HCT116 (cell line): ENCODE data around the gene CTRB2. TPM values are rescaled to one million over a fixed set of nuclear protein-coding genes. Genes with fewer than 3 reads are reported as not detected.

ENCODE experiments used
- ATAC-seq: fragments of 200-7000 bp; cut with Tn5 transposase; 2 replicates; pipeline ENCODE4 v1.9.1; 2020; ENCODE audit warnings: mild to moderate bottlenecking, moderate library complexity
- BruUV-seq: library from RNA; stranded (reverse); fragments of 400-500 nt; replicated peaks from 2 replicates; lab custom pipeline; 2021; lab: Mats Ljungman, UMichigan
- CTCF ChIA-PET: fragments of 300-600 bp; sonication (Branson Sonifier 250); formaldehyde crosslinking; loops from one replicate; lab custom pipeline; 2021; ENCODE audit warnings: antibody characterized with exemption; lab: Charles Lee
- POLR2A ChIA-PET: fragments of 300-600, 350-600 bp; sonication (Branson Sonifier 250); formaldehyde crosslinking; loops from one replicate; lab custom pipeline; 2021; ENCODE audit warnings: antibody characterized with exemption; lab: Charles Lee
- RAD21 ChIA-PET, 2 experiments: fragments of 300-600 bp; sonication (Branson Sonifier 250); formaldehyde crosslinking; loops; one replicate each; lab custom pipeline; 2023; ENCODE audit warnings: low total read pairs in 2 of 2; ENCODE audit not compliant: uncharacterized antibody in 2 of 2, unreplicated experiment in 2 of 2, low non-redundant PET in 1 of 2; lab: Charles Lee
- DNase-seq: peaks from one replicate; pipeline ENCODE4 v3.0.0-alpha.2; 2010; ENCODE audit warnings: low read depth, low spot score
- H2AFZ ChIP-seq: fragments of 200-600 bp; shearing (Covaris generic), sonication (generic); 2 replicates; pipeline ENCODE4 v1.6.1; 2017; ENCODE audit warnings: low read depth, mixed run types, mixed read lengths, antibody characterized with exemption, low read length; ENCODE audit not compliant: poor library complexity, severe bottlenecking
- H3K27ac ChIP-seq: 2 replicates; pipeline ENCODE4 v1.5.1; 2012; ENCODE audit warnings: low read depth, low read length
- H3K27me3 ChIP-seq: fragments of 200-600 bp; sonication (generic); 2 replicates; pipeline ENCODE4 v1.6.1; 2016; ENCODE audit warnings: mixed run types, low read length, mixed read lengths; ENCODE audit not compliant: insufficient read depth
- H3K36me3 ChIP-seq, 2 experiments: fragments of 200-500 bp in 1 of 2; fragments of 200-600 bp in 1 of 2; sonication (Bioruptor generic) in 1 of 2; sonication (generic) in 1 of 2; 2 replicates each; pipeline versions ENCODE4 v1.5.1 to v1.6.1; 2014 to 2016; ENCODE audit warnings: low read length in 2 of 2, inconsistent platforms in 1 of 2, mixed read lengths in 1 of 2, mixed run types in 1 of 2; ENCODE audit not compliant: insufficient read depth in 2 of 2, control insufficient read depth in 1 of 2
- H3K4me1 ChIP-seq, 2 experiments: fragments of 200-600 bp in 1 of 2; sonication (generic) in 1 of 2; 2 replicates each; pipeline versions ENCODE4 v1.5.1 to v1.6.1; 2012 to 2017; ENCODE audit warnings: low read length in 2 of 2, inconsistent platforms in 1 of 2, mild to moderate bottlenecking in 1 of 2, mixed read lengths in 1 of 2, mixed run types in 1 of 2, moderate library complexity in 1 of 2; ENCODE audit not compliant: insufficient read depth in 2 of 2, control insufficient read depth in 1 of 2
- H3K4me2 ChIP-seq: fragments of 200-600 bp; sonication (generic); 2 replicates; pipeline ENCODE4 v1.6.1; 2017; ENCODE audit warnings: mixed run types, low read length, mixed read lengths
- H3K4me3 ChIP-seq, 2 experiments: fragments of 200-600 bp in 1 of 2; sonication (generic) in 1 of 2; replicated peaks in 1 of 2; 2 replicates each; pipeline ENCODE4 v1.5.1; 2011 to 2016; ENCODE audit warnings: low read length in 2 of 2, control low read depth in 1 of 2, low read depth in 1 of 2, mild to moderate bottlenecking in 1 of 2, mixed read lengths in 1 of 2, mixed run types in 1 of 2
- H3K79me2 ChIP-seq: fragments of 200-600 bp; sonication (generic); 2 replicates; pipeline ENCODE4 v1.6.1; 2017; ENCODE audit warnings: mild to moderate bottlenecking, mixed run types, low read length, moderate library complexity, mixed read lengths; ENCODE audit not compliant: insufficient read depth
- H3K9ac ChIP-seq: fragments of 200-600 bp; sonication (generic); 2 replicates; pipeline ENCODE4 v1.6.1; 2016; ENCODE audit warnings: low read length, mixed read lengths
- H3K9me2 ChIP-seq: fragments of 200-600 bp; sonication (generic), shearing (Covaris generic); 2 replicates; pipeline ENCODE4 v1.6.1; 2017; ENCODE audit warnings: mixed run types, mild to moderate bottlenecking, moderate library complexity; ENCODE audit not compliant: insufficient read depth
- H3K9me3 ChIP-seq, 2 experiments: fragments of 200-500 bp in 1 of 2; fragments of 200-600 bp in 1 of 2; sonication (Bioruptor generic) in 1 of 2; sonication (generic) in 1 of 2; 2 replicates each; pipeline ENCODE4 v1.6.1; 2014 to 2017; ENCODE audit warnings: low read length in 2 of 2, mixed read lengths in 2 of 2, inconsistent platforms in 1 of 2, low read depth in 1 of 2, mild to moderate bottlenecking in 1 of 2, mixed run types in 1 of 2, moderate library complexity in 1 of 2; ENCODE audit not compliant: control insufficient read depth in 1 of 2, insufficient read depth in 1 of 2
- H4K20me1 ChIP-seq: fragments of 200-600 bp; sonication (generic), shearing (Covaris generic); 2 replicates; pipeline ENCODE4 v1.6.1; 2017; ENCODE audit warnings: mixed run types, mild to moderate bottlenecking, moderate library complexity; ENCODE audit not compliant: insufficient read depth
- ATF3 ChIP-seq: IDR thresholded peaks from 2 replicates; pipeline ENCODE4 v1.6.1; 2012
- CBX3 ChIP-seq: IDR thresholded peaks from 2 replicates; pipeline ENCODE4 v1.6.1; 2012; ENCODE audit warnings: low read depth
- CEBPB ChIP-seq: IDR thresholded peaks from 2 replicates; pipeline ENCODE4 v1.6.1; 2012; ENCODE audit warnings: low read depth
- CTCF ChIP-seq, 3 experiments: fragments of 200-600 bp in 1 of 3; sonication (generic) in 1 of 3; IDR thresholded peaks in 2 of 3; conservative IDR thresholded peaks in 1 of 3; 2 replicates each; pipeline ENCODE4 v1.5.1; 2012 to 2017; ENCODE audit warnings: low read depth in 2 of 3, low read length in 2 of 3, antibody characterized with exemption in 1 of 3, borderline replicate concordance in 1 of 3, control low read depth in 1 of 3, mild to moderate bottlenecking in 1 of 3, mixed read lengths in 1 of 3, mixed run types in 1 of 3, moderate library complexity in 1 of 3; ENCODE audit not compliant: insufficient read depth in 1 of 3
- EGR1 ChIP-seq: IDR thresholded peaks from 2 replicates; pipeline ENCODE4 v1.6.1; 2012; ENCODE audit warnings: low read depth
- ELF1 ChIP-seq: IDR thresholded peaks from 2 replicates; pipeline ENCODE4 v1.6.1; 2012; ENCODE audit warnings: low read depth, borderline replicate concordance
- EZH2phosphoT487 ChIP-seq: fragments of 200-600 bp; IDR thresholded peaks from 2 replicates; pipeline ENCODE4 v1.6.1; 2018; ENCODE audit warnings: antibody characterized with exemption, borderline replicate concordance
- FOSL1 ChIP-seq: IDR thresholded peaks from 2 replicates; pipeline ENCODE4 v1.6.1; 2012; ENCODE audit warnings: low read depth
- JUND ChIP-seq: IDR thresholded peaks from 2 replicates; pipeline ENCODE4 v1.6.1; 2012
- POLR2A ChIP-seq: IDR thresholded peaks from 2 replicates; pipeline ENCODE4 v1.7.0; 2011; ENCODE audit warnings: borderline replicate concordance; ENCODE audit not compliant: insufficient read depth, insufficient read length; ENCODE audit errors: extremely low read depth
- POLR2AphosphoS5 ChIP-seq: IDR thresholded peaks from 2 replicates; pipeline ENCODE4 v1.6.1; 2011; ENCODE audit warnings: mild to moderate bottlenecking, low read depth, low read length, moderate library complexity
- RAD21 ChIP-seq: IDR thresholded peaks from 2 replicates; pipeline ENCODE4 v1.6.1; 2012; ENCODE audit warnings: low read depth, mild to moderate bottlenecking
- SIN3A ChIP-seq: IDR thresholded peaks from 2 replicates; pipeline ENCODE4 v1.6.1; 2012; ENCODE audit warnings: low read depth
- SRF ChIP-seq: IDR thresholded peaks from 2 replicates; pipeline ENCODE4 v1.6.1; 2012; ENCODE audit warnings: low read depth
- ZFX ChIP-seq: fragments of 450-650 bp; IDR thresholded peaks from 2 replicates; pipeline ENCODE4 v1.6.1; 2017
- ZNF274 ChIP-seq: fragments of 200-500 bp; sonication (Bioruptor generic); IDR thresholded peaks from 2 replicates; pipeline ENCODE4 v1.6.1; 2014; ENCODE audit warnings: mild to moderate bottlenecking, low read depth, low read length, inconsistent platforms
- intact Hi-C: fragments of 100-400 bp; cut with micrococcal nuclease; formaldehyde crosslinking; loops from 2 replicates; pipeline ENCODE4 v1.10.0; 2022
- total RNA-seq: library from RNA; stranded (reverse); gene quantifications from one replicate; pipeline ENCODE4 v1.2.1, GENCODE V29; 2021; ENCODE audit not compliant: unreplicated experiment
- TF ChIP-seq, protein P1 (sequence below): IDR thresholded peaks from 2 replicates; pipeline ENCODE4 v1.6.1; 2012

The CTRB2 gene
- total RNA-seq, 1 experiment from 2014 or later, result 10.0 TPM

DNA sequence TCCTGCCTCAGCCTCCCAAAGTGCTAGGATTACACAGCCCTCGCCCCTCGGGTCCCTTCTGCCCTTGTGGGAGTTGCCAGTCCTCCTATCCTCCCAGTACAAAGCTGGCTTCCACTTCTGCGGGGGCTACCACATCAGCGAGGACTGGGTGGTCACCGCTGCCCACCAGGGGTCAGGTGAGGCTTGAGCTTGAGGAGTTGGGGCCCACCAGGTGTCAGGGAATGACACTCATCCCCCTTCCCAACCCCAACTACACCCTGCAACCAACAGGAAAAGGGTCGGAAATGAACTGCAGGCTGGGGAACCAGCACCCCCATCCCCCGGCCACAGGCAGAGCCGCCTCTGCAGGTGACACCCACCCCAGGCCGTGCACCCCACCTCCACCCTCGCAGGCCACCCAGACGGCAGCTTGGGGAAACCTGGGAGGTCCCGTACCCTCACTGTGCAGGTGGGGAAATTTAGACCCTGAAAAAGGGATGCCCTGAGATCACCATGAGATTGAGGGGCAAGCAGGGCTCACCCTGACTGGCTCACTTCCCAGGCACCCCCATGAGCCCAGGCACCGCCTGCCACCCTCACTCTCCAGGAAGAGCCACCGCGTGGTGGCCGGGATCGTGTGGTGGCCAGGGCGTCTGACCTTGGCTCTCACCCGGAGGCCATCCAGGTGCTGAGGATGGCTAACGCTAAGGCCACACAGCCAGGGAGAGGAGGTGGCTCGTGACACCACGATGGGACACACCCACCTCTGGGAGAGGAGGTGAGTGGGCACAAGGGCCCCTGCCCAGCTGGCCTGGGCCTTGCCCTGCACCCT lies 19.8 kb upstream of the CTRB2 start (continued):
- no peak for TF ChIP-seq CTCF (IDR thresholded peaks at IDR 0.05 in 2 of 3, conservative IDR thresholded peaks at IDR 0.05 in 1 of 3; ENCODE audit: borderline replicate concordance in 1 of 3, insufficient read depth in 1 of 3, low read depth in 2 of 3, low read length in 2 of 3)
- TF ChIP-seq, protein P1, sequence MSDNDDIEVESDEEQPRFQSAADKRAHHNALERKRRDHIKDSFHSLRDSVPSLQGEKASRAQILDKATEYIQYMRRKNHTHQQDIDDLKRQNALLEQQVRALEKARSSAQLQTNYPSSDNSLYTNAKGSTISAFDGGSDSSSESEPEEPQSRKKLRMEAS, result no peak
- TF ChIP-seq EGR1, result no peak
- no peak for TF ChIP-seq EZH2phosphoT487
- TF ChIP-seq RAD21, result no peak
- TF ChIP-seq, all 23 proteins: peak for 0

DNA sequence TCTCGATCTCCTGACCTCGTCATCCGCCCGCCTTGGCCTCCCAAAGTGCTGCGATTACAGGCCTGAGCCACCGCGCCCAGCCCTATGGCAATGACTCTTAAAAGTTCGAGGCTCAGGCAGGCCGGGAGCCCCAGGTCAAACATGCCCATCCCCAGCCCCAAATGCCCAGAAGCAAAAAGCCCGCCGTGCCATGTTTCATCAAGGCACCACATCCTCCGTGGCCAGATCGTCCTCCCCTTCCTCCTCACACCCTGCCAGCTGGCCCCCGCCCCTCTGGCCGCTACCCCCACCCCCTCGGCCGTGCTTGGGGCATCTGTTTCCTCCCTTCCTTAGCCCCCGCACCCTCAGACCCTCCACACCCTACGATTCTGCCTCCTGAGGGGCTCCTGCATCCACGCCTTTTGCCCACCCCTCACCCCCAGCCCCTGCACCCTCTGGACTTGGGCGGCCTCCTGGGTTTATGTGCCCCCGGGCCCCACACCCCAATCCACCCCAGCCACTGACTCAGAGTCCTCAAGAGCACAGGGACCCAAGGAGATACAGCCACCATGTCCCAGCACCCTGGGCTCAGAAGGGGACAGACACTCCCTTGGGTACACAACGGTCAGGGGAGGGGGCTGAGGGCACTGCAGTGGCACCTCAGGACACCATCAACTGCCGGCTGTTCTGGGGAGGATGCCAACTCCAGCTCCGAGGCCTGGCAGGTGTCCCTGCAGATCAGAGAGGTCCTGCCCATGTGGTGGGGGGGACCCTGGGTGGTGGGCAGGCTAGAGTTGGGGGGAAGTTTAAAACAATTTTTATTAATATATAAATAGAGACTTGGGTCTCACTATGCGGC lies 18.9 kb upstream of the CTRB2 start:
- no peaks in the 10 kb centered on the region for H3K9me3 ChIP-seq
- no peaks in the 10 kb centered on the region for H3K9me2 ChIP-seq
- DNase-seq (no peak), ATAC-seq (no peak)
- H3K79me2 ChIP-seq, result 0 out of 2 replicates have a peak, but pooled peaks cover 4% of the 10 kb centered on the region
- intact Hi-C loops, result loop anchor here (2.0 kb wide), 1 partner anchor 15 kb away; no protein-coding TSS in a partner anchor
- ChIA-PET RAD21 (no interaction called here), POLR2A (interaction anchor here (1.6 kb wide), 1 partner anchor 19 kb away, joined by 4 read pairs; the partner anchor contains the start of gene CTRB2), CTCF (no interaction called here)
- no peaks in the 10 kb centered on the region for H3K27me3 ChIP-seq
- H3K9ac ChIP-seq, result no peak overlapping the region
- no peak overlapping the region for H3K27ac ChIP-seq
- H4K20me1 ChIP-seq, result no peaks in the 10 kb centered on the region
- H3K36me3 ChIP-seq, result peaks cover 0 to 3% of the 10 kb centered on the region in 2 experiments; a peak in 1 of 4 replicates
- no peaks in the 10 kb centered on the region for H3K4me1 ChIP-seq
- no peak overlapping the region for H2AFZ ChIP-seq
- BruUV-seq, result no TSS peak
- H3K4me2 ChIP-seq, result no peak overlapping the region
- H3K4me3 ChIP-seq, result no peak overlapping the region
- TF ChIP-seq ZFX, result no peak
- TF ChIP-seq FOSL1, result no peak
- TF ChIP-seq EGR1, result no peak
- TF ChIP-seq CEBPB, result no peak
- TF ChIP-seq ATF3, result no peak
- TF ChIP-seq, protein P1, result no peak
- no peak for TF ChIP-seq ELF1
- no peak for TF ChIP-seq RAD21
- no peak for TF ChIP-seq CTCF (IDR thresholded peaks at IDR 0.05 in 2 of 3, conservative IDR thresholded peaks at IDR 0.05 in 1 of 3; ENCODE audit: borderline replicate concordance in 1 of 3, insufficient read depth in 1 of 3, low read depth in 2 of 3, low read length in 2 of 3)
- TF ChIP-seq JUND, result no peak
- TF ChIP-seq POLR2AphosphoS5, result no peak; the same call in 1 of the 2 replicates
- no peak for TF ChIP-seq SIN3A
- TF ChIP-seq SRF, result no peak
- no peak for TF ChIP-seq POLR2A
- no peak for TF ChIP-seq ZNF274
- no peak for TF ChIP-seq CBX3
